GM12801 (cell line): ENCODE measurements around the gene P4HA3.

Experiments
- TF ChIP-seq, protein P1 (sequence below): IDR thresholded peaks from one replicate; pipeline ENCODE4 v1.5.1; 2011; ENCODE audit warnings: control low read depth; ENCODE audit not compliant: insufficient read length; ENCODE audit errors: extremely low read depth

P4HA3 gene

DNA sequence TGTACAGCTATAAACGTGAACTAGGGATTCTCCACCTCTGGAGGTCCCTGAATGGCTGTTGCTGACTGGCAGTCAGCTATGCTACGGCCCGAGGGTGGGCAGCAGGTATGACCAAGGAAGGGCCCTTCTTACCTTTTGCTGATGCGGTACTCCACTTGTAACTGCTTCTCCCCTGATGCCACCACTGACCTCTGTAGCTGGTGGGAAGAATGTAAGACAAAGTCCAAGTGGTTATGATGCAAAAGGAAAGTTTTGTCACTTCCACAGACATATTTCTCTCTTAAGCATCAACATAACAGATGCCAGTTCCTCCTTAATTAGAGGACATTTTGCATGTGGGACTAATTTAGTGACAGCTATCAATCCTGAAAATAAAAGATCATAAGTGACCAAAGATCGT is 32.2 kb downstream of the P4HA3 start:
- TF ChIP-seq, protein P1, sequence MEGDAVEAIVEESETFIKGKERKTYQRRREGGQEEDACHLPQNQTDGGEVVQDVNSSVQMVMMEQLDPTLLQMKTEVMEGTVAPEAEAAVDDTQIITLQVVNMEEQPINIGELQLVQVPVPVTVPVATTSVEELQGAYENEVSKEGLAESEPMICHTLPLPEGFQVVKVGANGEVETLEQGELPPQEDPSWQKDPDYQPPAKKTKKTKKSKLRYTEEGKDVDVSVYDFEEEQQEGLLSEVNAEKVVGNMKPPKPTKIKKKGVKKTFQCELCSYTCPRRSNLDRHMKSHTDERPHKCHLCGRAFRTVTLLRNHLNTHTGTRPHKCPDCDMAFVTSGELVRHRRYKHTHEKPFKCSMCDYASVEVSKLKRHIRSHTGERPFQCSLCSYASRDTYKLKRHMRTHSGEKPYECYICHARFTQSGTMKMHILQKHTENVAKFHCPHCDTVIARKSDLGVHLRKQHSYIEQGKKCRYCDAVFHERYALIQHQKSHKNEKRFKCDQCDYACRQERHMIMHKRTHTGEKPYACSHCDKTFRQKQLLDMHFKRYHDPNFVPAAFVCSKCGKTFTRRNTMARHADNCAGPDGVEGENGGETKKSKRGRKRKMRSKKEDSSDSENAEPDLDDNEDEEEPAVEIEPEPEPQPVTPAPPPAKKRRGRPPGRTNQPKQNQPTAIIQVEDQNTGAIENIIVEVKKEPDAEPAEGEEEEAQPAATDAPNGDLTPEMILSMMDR: no peak

DNA sequence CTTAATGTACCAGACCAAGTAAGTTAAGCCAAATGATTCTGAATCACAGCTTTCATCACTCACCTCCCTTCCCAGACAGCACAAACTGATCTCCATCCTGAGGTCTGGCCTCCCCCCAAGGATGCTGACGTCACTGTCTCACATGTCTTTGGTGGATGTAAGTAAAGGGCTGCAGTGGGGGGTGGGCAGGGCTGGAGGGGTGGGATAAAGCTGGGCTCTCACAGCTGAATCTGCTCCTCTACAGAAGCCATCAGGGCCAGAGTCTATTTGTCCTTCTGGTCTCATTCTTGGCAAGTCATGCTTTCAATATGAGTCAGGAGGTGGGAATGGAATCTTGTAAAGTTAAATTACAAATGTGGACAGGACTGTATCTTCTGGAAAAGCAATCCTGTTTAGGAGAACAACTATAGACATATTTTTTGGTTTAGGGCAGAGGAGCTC is 32.7 kb downstream of the P4HA3 start:
- TF ChIP-seq, protein P1: no peak

DNA sequence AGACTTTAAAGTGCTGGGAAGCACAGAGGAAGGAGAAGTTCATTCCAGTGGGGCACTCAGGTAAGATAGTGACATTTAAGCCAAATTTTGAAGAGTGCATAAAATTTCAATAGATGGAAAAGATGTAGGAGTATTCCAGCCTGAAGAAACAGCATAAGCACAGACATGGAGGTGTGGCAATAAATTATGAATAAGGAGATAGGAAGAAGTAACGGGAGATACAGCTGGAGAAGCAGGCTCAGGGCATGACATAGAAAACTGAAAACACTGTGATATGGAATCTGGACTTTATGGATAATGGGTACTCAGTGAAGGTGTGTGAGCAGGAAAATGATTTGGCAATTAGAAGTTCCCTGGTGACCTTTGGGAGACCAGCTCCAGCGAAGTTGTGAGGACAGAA is 33.3 kb downstream of the P4HA3 start:
- TF ChIP-seq, protein P1: no peak

DNA sequence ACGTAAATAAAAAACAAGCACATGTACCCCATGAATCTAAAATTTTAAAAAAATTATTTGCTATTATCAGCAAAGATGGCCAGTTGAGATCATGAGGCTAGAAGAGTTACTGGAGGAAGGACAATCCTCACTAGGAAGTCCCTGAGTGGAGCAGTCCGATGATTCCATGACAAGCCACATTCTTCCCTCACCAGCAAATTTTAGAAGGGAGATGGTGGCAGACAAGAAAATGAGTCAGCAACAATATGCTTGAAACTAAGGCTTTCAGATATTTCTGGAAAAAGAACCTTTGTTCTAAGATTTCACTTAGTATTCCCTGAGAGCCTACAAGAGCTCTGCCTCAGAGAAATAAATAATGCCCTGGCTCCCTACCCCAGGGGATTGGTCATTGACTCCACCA is 34.9 kb downstream of the P4HA3 start:
- TF ChIP-seq, protein P1: no peak

DNA sequence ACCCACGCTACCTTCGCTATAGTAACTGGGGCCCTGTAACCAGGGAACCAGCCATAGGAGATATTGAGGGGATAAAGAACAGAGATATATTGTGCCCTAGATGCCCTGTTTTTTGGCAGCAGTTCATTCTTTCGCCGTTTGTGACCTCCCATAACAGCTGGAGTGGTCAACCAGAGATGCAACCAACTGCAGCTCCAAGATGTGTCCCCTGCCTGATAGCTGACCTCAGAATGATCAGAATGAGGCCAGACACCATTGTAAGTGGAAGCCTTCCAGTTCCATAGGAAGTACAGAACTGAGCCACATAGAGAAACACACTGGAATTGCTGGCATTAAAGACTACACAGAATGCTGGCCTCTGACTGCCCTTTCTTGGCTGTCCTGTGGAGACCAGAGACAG is 39.2 kb downstream of the P4HA3 start:
- TF ChIP-seq, protein P1: no peak

DNA sequence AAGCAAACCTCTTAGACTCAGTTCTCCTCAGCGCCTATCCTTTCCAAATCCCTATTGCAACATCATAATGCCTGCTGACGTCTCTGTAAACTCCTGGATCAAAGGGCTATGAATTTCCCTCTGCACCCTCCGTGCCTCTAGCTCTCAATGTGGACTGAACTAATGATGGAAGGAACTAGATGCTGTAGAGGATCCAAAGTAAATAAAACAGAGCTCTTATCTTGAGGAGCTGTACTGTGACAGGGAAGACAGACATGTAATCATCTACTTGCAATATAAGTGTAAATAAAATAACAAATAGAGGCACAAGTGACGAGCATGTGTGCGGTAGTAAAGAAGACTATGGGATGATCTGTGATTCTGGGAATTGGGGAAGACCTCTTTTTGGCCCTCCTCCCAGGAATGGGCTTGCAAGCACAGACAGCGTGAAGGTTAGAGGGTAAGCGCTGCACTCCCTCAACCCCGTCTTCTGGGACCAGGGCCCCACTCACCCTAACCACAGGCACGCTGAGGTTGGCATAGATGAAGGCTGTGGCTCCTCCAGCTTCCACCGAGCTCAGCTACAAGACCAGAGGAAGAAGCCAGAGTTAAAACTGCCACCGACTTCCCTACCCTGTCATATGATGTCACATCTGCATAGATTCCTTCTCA is 42.2 kb downstream of the P4HA3 start:
- TF ChIP-seq, protein P1: no peak

DNA sequence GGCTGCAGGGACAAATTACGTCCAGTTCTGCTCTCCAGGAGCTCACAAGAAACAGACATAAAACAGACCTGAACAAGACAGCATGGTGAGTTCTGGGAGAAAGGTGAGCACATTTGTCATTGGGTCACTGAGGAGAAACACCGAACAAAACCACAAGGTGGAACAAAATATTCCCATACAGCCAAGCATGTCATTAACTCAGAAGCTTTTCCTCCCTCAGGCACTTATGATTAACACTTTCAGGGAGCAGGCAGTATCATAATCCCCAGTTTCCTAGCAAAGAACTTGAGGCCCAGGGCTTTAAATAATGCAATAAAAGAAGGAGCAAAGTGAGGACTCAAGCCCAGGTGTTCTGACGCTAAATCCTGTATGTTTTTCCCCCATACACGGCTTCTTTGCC is 43.0 kb downstream of the P4HA3 start:
- TF ChIP-seq, protein P1: no peak
